Smooth muscle cell (in vitro differentiated cells): ENCODE data around the gene C1orf116. TPM values are rescaled to one million over a fixed set of nuclear protein-coding genes. Genes with fewer than 3 reads are reported as not detected.

Experiments
- DNase-seq: peaks from one replicate; lab custom pipeline; 2025; ENCODE audit not compliant: unreplicated experiment; lab: John Stamatoyannopoulos, UW
- H2AFZ ChIP-seq: fragments of 200-600 bp; sonication (generic); 2 replicates; pipeline ENCODE4 v1.6.0; 2016; ENCODE audit warnings: antibody characterized with exemption, low read depth, mild to moderate bottlenecking
- H3F3A ChIP-seq: fragments of 200-600 bp; sonication (generic); 2 replicates; pipeline ENCODE4 v1.6.0; 2017; ENCODE audit warnings: antibody characterized with exemption, low read depth
- H3K27ac ChIP-seq: fragments of 200-600 bp; sonication (generic); 2 replicates; pipeline ENCODE4 v1.5.1; 2016; ENCODE audit warnings: low read depth, mild to moderate bottlenecking
- H3K27me3 ChIP-seq: fragments of 200-600 bp; sonication (generic); 2 replicates; pipeline ENCODE4 v1.6.1; 2016; ENCODE audit warnings: low read depth, mild to moderate bottlenecking
- H3K36me3 ChIP-seq: fragments of 200-600 bp; sonication (generic); 2 replicates; pipeline ENCODE4 v1.5.1; 2016; ENCODE audit warnings: low read depth
- H3K4me1 ChIP-seq: fragments of 200-600 bp; sonication (generic); 2 replicates; pipeline ENCODE4 v1.5.1; 2016; ENCODE audit warnings: low read depth
- H3K4me2 ChIP-seq: fragments of 200-600 bp; sonication (generic); 2 replicates; pipeline ENCODE4 v1.6.0; 2016; ENCODE audit warnings: mild to moderate bottlenecking
- H3K4me3 ChIP-seq: fragments of 200-600 bp; sonication (generic); 2 replicates; pipeline ENCODE4 v1.5.1; 2016; ENCODE audit warnings: mild to moderate bottlenecking
- H3K79me2 ChIP-seq: fragments of 200-600 bp; sonication (generic); 2 replicates; pipeline ENCODE4 v1.6.0; 2016; ENCODE audit warnings: low read depth, mild to moderate bottlenecking
- H3K9ac ChIP-seq: fragments of 200-600 bp; sonication (generic); 2 replicates; pipeline ENCODE4 v1.6.0; 2016; ENCODE audit warnings: low read depth
- H3K9me3 ChIP-seq: fragments of 200-600 bp; sonication (generic); replicated peaks from 2 replicates; pipeline ENCODE4 v1.5.1; 2016; ENCODE audit warnings: low read depth
- H4K20me1 ChIP-seq: fragments of 200-600 bp; sonication (generic); 2 replicates; pipeline ENCODE4 v1.6.0; 2016; ENCODE audit warnings: low read depth
- CTCF ChIP-seq: fragments of 200-600 bp; sonication (generic); IDR thresholded peaks from 2 replicates; pipeline ENCODE4 v1.5.1; 2017; ENCODE audit warnings: borderline replicate concordance, mild to moderate bottlenecking, antibody characterized with exemption; ENCODE audit not compliant: insufficient read depth, poor library complexity, severe bottlenecking
- WGBS: methylation state at CpG from one replicate; pipeline ENCODE4 v1.1.7; 2016; ENCODE audit warnings: low lambda C conversion rate; 5-methylcytosine and 5-hydroxymethylcytosine counted together
- polyA plus RNA-seq: library from polyadenylated mRNA; unstranded; fragments of >200 nt; fragmentation: Nextera tagmentation; extraction: Ambion mirVana; gene quantifications from 2 replicates; pipeline ENCODE4 v1.2.1, GENCODE V29; 2016
- total RNA-seq: library from RNA; depleted of rRNA; stranded (reverse); fragments of >200 nt; gene quantifications from 2 replicates; pipeline ENCODE4 v1.2.3, GENCODE V29; 2014

The C1orf116 gene
- total and polyA plus RNA-seq, 2 experiments from 2014 or later: 0.14 to 6.0 TPM

GRCh38 chr1:207071426-207071825, 38.9 kb upstream of the C1orf116 start:
- Histone ChIP-seq H3K4me1 (no peaks in the 10 kb centered on the region), H3K9ac (no peak overlapping the region), H3K27ac (no peak overlapping the region), H3K4me3 (no peak overlapping the region), H3F3A (no peaks in the 10 kb centered on the region), H3K4me2 (no peak overlapping the region), H3K36me3 (peaks cover 6% of the 10 kb centered on the region), H3K79me2 (no peaks in the 10 kb centered on the region), H4K20me1 (no peaks in the 10 kb centered on the region), H3K9me3 (no peaks in the 10 kb centered on the region), H2AFZ (no peak overlapping the region), H3K27me3 (no peaks in the 10 kb centered on the region)
- WGBS: 95% methylated on average over 6 of the region's 6 CpGs
- no peak for TF ChIP-seq CTCF
- DNase-seq: no peak

GRCh38 chr1:207070811-207071210, 38.3 kb upstream of the C1orf116 start:
- no peak for TF ChIP-seq CTCF
- no peak overlapping the region for H3K9ac ChIP-seq
- no peak overlapping the region for H3K27ac ChIP-seq
- no peak overlapping the region for H2AFZ ChIP-seq
- H3K4me2 ChIP-seq: no peak overlapping the region
- no peaks in the 10 kb centered on the region for H3F3A ChIP-seq
- peaks cover 6% of the 10 kb centered on the region for H3K36me3 ChIP-seq
- no peaks in the 10 kb centered on the region for H3K27me3 ChIP-seq
- H4K20me1 ChIP-seq: no peaks in the 10 kb centered on the region
- H3K9me3 ChIP-seq: no peaks in the 10 kb centered on the region
- 94% methylated on average over 4 of the region's 4 CpGs for WGBS
- no peaks in the 10 kb centered on the region for H3K79me2 ChIP-seq
- no peak overlapping the region for H3K4me3 ChIP-seq
- H3K4me1 ChIP-seq: no peaks in the 10 kb centered on the region
- no peak for DNase-seq

- 99% methylated on average over 5 of the region's 5 CpGs for WGBS
Observed at GRCh38 chr1:207069858-207070506, 37.4 kb upstream of the C1orf116 start.

More at GRCh38 chr1:207069858-207070506, 37.4 kb upstream of the C1orf116 start:
- Histone ChIP-seq H3K4me1 (no peaks in the 10 kb centered on the region), H3K9ac (no peak overlapping the region), H3K36me3 (peaks cover 6% of the 10 kb centered on the region), H3K79me2 (no peaks in the 10 kb centered on the region), H3K27me3 (no peaks in the 10 kb centered on the region), H2AFZ (no peak overlapping the region), H3K27ac (no peak overlapping the region), H3K4me3 (no peak overlapping the region), H3K4me2 (no peak overlapping the region), H4K20me1 (no peaks in the 10 kb centered on the region), H3F3A (no peaks in the 10 kb centered on the region), H3K9me3 (no peaks in the 10 kb centered on the region)
- no peak for DNase-seq
- no peak for TF ChIP-seq CTCF
